ENCODE results near the gene CCDC38. TPM values are rescaled to one million over a fixed set of nuclear protein-coding genes. Genes with fewer than 3 reads are reported as not detected.

The CCDC38 gene
- total RNA-seq, result 0.09 to 0.13 TPM in 2 of 3 replicates, not detected in the other

GRCh38 chr12:95942524-95943329 lies at the start of gene CCDC38:
CCDC38 (minus strand) TSS chr12:95942614; CDS start chr12:95936509, 6,105 bp downstream.
- Mint-ChIP-seq H3K27me3 (ENCODE audit: low read depth) (peaks cover 32% of the 10 kb centered on the region), H3K4me3 (peak within 1 kb of the TSS; percentile 84), H3K9me3 (no peaks in the 10 kb centered on the region), H3K4me1 (peaks cover 2% of the 10 kb centered on the region), H3K27ac (no peak within 1 kb of the TSS), H3K36me3 (no peaks in the 10 kb centered on the region)
- DNase-seq (ENCODE audit: low spot score in 2 of 2, unreplicated experiment in 2 of 2), result peak in 1 of 2 experiments; percentile 49
- no peak for TF ChIP-seq CTCF (IDR thresholded peaks at IDR 0.05; ENCODE audit: unreplicated experiment)

GRCh38 chr12:95990136-95990535 lies 47.7 kb upstream of the CCDC38 start:
- Mint-ChIP-seq H3K36me3 (no peaks in the 10 kb centered on the region), H3K27ac (no peak overlapping the region), H3K9me3 (no peaks in the 10 kb centered on the region), H3K4me3 (no peak overlapping the region), H3K27me3 (ENCODE audit: low read depth) (peaks cover 17% of the 10 kb centered on the region), H3K4me1 (no peaks in the 10 kb centered on the region)
- TF ChIP-seq CTCF (IDR thresholded peaks at IDR 0.05; ENCODE audit: unreplicated experiment), result no peak
- DNase-seq (ENCODE audit: low spot score in 2 of 2, unreplicated experiment in 2 of 2), result no peak

GRCh38 chr12:95989504-95990123 lies 47.2 kb upstream of the CCDC38 start:
- no peaks in the 10 kb centered on the region for H3K4me1 Mint-ChIP-seq

GRCh38 chr12:95988506-95989275 lies 46.3 kb upstream of the CCDC38 start:
- H3K9me3 Mint-ChIP-seq, result no peaks in the 10 kb centered on the region
- H3K4me1 Mint-ChIP-seq, result no peaks in the 10 kb centered on the region
- peaks cover 17% of the 10 kb centered on the region for H3K27me3 Mint-ChIP-seq (ENCODE audit: low read depth)
- no peak for TF ChIP-seq CTCF (IDR thresholded peaks at IDR 0.05; ENCODE audit: unreplicated experiment)
- H3K27ac Mint-ChIP-seq, result no peak overlapping the region
- H3K36me3 Mint-ChIP-seq, result no peaks in the 10 kb centered on the region
- no peak for DNase-seq (ENCODE audit: low spot score in 2 of 2, unreplicated experiment in 2 of 2)
- H3K4me3 Mint-ChIP-seq, result no peak overlapping the region

More at GRCh38 chr12:95989504-95990123, 47.2 kb upstream of the CCDC38 start:
- TF ChIP-seq CTCF (IDR thresholded peaks at IDR 0.05; ENCODE audit: unreplicated experiment), result no peak
- Mint-ChIP-seq H3K9me3 (no peaks in the 10 kb centered on the region), H3K27ac (no peak overlapping the region), H3K36me3 (no peaks in the 10 kb centered on the region), H3K4me3 (no peak overlapping the region), H3K27me3 (ENCODE audit: low read depth) (peaks cover 17% of the 10 kb centered on the region)
- DNase-seq (ENCODE audit: low spot score in 2 of 2, unreplicated experiment in 2 of 2), result no peak

- Mint-ChIP-seq H3K36me3 (no peaks in the 10 kb centered on the region), H3K4me1 (no peaks in the 10 kb centered on the region), H3K4me3 (no peak overlapping the region), H3K9me3 (no peaks in the 10 kb centered on the region), H3K27ac (no peak overlapping the region), H3K27me3 (ENCODE audit: low read depth) (peaks cover 10% of the 10 kb centered on the region)
- no peak for TF ChIP-seq CTCF (IDR thresholded peaks at IDR 0.05; ENCODE audit: unreplicated experiment)
- DNase-seq (ENCODE audit: low spot score in 2 of 2, unreplicated experiment in 2 of 2), result no peak
Observed at GRCh38 chr12:95986635-95987570, 44.5 kb upstream of the CCDC38 start.
